ENCODE results near the gene VEZF1.

DNA sequence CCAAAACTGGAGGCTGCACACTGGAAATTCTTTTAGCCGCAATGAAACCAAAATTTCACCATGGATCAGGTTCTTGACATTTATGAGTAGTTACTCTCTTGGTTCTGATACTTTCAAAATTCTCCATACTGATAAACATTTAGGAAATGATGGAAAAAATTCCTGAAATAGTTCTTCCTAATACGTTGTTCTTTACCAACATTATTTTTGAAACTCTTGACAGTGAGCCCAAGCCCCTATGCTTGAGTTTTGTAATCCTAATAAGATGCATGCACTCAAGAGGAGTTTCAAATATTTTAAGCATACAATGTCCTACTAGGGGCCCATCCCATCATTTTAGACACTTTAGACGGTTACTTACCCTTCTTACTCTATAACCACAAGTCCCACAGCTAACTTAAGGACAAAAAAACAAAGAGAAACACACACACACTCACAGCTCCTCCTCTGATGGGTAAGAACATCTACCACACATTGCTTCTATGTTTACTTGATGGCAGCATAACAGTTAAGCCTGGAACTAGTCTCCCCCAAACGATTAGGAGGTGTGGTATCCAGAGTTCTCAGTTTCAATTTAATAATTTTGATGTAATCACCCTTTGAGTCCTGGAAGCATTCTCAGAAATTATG is 3.7 kb downstream of the VEZF1 start:
- TF ChIP-seq, protein P1, sequence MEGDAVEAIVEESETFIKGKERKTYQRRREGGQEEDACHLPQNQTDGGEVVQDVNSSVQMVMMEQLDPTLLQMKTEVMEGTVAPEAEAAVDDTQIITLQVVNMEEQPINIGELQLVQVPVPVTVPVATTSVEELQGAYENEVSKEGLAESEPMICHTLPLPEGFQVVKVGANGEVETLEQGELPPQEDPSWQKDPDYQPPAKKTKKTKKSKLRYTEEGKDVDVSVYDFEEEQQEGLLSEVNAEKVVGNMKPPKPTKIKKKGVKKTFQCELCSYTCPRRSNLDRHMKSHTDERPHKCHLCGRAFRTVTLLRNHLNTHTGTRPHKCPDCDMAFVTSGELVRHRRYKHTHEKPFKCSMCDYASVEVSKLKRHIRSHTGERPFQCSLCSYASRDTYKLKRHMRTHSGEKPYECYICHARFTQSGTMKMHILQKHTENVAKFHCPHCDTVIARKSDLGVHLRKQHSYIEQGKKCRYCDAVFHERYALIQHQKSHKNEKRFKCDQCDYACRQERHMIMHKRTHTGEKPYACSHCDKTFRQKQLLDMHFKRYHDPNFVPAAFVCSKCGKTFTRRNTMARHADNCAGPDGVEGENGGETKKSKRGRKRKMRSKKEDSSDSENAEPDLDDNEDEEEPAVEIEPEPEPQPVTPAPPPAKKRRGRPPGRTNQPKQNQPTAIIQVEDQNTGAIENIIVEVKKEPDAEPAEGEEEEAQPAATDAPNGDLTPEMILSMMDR (IDR thresholded peaks at IDR 0.05; ENCODE audit: borderline replicate concordance, extremely low read depth, low read length, poor library complexity, severe bottlenecking): no peak
- TF ChIP-seq EZH2 (IDR thresholded peaks at IDR 0.05; ENCODE audit: borderline replicate concordance, low read depth, low read length, severe bottlenecking): no peak
